ENCODE results near the gene MIEF2.

- TF ChIP-seq POLR2AphosphoS5 (IDR thresholded peaks at IDR 0.05): no peak
- TF ChIP-seq, protein P1, sequence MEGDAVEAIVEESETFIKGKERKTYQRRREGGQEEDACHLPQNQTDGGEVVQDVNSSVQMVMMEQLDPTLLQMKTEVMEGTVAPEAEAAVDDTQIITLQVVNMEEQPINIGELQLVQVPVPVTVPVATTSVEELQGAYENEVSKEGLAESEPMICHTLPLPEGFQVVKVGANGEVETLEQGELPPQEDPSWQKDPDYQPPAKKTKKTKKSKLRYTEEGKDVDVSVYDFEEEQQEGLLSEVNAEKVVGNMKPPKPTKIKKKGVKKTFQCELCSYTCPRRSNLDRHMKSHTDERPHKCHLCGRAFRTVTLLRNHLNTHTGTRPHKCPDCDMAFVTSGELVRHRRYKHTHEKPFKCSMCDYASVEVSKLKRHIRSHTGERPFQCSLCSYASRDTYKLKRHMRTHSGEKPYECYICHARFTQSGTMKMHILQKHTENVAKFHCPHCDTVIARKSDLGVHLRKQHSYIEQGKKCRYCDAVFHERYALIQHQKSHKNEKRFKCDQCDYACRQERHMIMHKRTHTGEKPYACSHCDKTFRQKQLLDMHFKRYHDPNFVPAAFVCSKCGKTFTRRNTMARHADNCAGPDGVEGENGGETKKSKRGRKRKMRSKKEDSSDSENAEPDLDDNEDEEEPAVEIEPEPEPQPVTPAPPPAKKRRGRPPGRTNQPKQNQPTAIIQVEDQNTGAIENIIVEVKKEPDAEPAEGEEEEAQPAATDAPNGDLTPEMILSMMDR (IDR thresholded peaks at IDR 0.05): no peak
- no peak for TF ChIP-seq POLR2A (IDR thresholded peaks at IDR 0.05)
Measured at GRCh38 chr17:18267927-18268711, 7.7 kb downstream of the MIEF2 start.
